HCT116 (cell line): Measurements from ENCODE around the gene FGFR3. TPM values are rescaled to one million over a fixed set of nuclear protein-coding genes. Genes with fewer than 3 reads are reported as not detected.

Experiments used
- ATAC-seq: fragments of 200-7000 bp; cut with Tn5 transposase; 2 replicates; pipeline ENCODE4 v1.9.1; 2020; ENCODE audit warnings: mild to moderate bottlenecking, moderate library complexity
- BruUV-seq: library from RNA; stranded (reverse); fragments of 400-500 nt; replicated peaks from 2 replicates; lab custom pipeline; 2021; lab: Mats Ljungman, UMichigan
- CTCF ChIA-PET: fragments of 300-600 bp; sonication (Branson Sonifier 250); formaldehyde crosslinking; loops from one replicate; lab custom pipeline; 2021; ENCODE audit warnings: antibody characterized with exemption; lab: Charles Lee
- POLR2A ChIA-PET: fragments of 300-600, 350-600 bp; sonication (Branson Sonifier 250); formaldehyde crosslinking; loops from one replicate; lab custom pipeline; 2021; ENCODE audit warnings: antibody characterized with exemption; lab: Charles Lee
- RAD21 ChIA-PET, 2 experiments: fragments of 300-600 bp; sonication (Branson Sonifier 250); formaldehyde crosslinking; loops; one replicate each; lab custom pipeline; 2023; ENCODE audit warnings: low total read pairs in 2 of 2; ENCODE audit not compliant: uncharacterized antibody in 2 of 2, unreplicated experiment in 2 of 2, low non-redundant PET in 1 of 2; lab: Charles Lee
- DNase-seq: peaks from one replicate; pipeline ENCODE4 v3.0.0-alpha.2; 2010; ENCODE audit warnings: low read depth, low spot score
- H2AFZ ChIP-seq: fragments of 200-600 bp; shearing (Covaris generic), sonication (generic); 2 replicates; pipeline ENCODE4 v1.6.1; 2017; ENCODE audit warnings: low read depth, mixed run types, mixed read lengths, antibody characterized with exemption, low read length; ENCODE audit not compliant: poor library complexity, severe bottlenecking
- H3K27ac ChIP-seq: 2 replicates; pipeline ENCODE4 v1.5.1; 2012; ENCODE audit warnings: low read depth, low read length
- H3K27me3 ChIP-seq: fragments of 200-600 bp; sonication (generic); 2 replicates; pipeline ENCODE4 v1.6.1; 2016; ENCODE audit warnings: mixed run types, low read length, mixed read lengths; ENCODE audit not compliant: insufficient read depth
- H3K36me3 ChIP-seq, 2 experiments: fragments of 200-500 bp in 1 of 2; fragments of 200-600 bp in 1 of 2; sonication (Bioruptor generic) in 1 of 2; sonication (generic) in 1 of 2; 2 replicates each; pipeline versions ENCODE4 v1.5.1 to v1.6.1; 2014 to 2016; ENCODE audit warnings: low read length in 2 of 2, inconsistent platforms in 1 of 2, mixed read lengths in 1 of 2, mixed run types in 1 of 2; ENCODE audit not compliant: insufficient read depth in 2 of 2, control insufficient read depth in 1 of 2
- H3K4me1 ChIP-seq, 2 experiments: fragments of 200-600 bp in 1 of 2; sonication (generic) in 1 of 2; 2 replicates each; pipeline versions ENCODE4 v1.5.1 to v1.6.1; 2012 to 2017; ENCODE audit warnings: low read length in 2 of 2, inconsistent platforms in 1 of 2, mild to moderate bottlenecking in 1 of 2, mixed read lengths in 1 of 2, mixed run types in 1 of 2, moderate library complexity in 1 of 2; ENCODE audit not compliant: insufficient read depth in 2 of 2, control insufficient read depth in 1 of 2
- H3K4me2 ChIP-seq: fragments of 200-600 bp; sonication (generic); 2 replicates; pipeline ENCODE4 v1.6.1; 2017; ENCODE audit warnings: mixed run types, low read length, mixed read lengths
- H3K4me3 ChIP-seq, 2 experiments: fragments of 200-600 bp in 1 of 2; sonication (generic) in 1 of 2; replicated peaks in 1 of 2; 2 replicates each; pipeline ENCODE4 v1.5.1; 2011 to 2016; ENCODE audit warnings: low read length in 2 of 2, control low read depth in 1 of 2, low read depth in 1 of 2, mild to moderate bottlenecking in 1 of 2, mixed read lengths in 1 of 2, mixed run types in 1 of 2
- H3K79me2 ChIP-seq: fragments of 200-600 bp; sonication (generic); 2 replicates; pipeline ENCODE4 v1.6.1; 2017; ENCODE audit warnings: mild to moderate bottlenecking, mixed run types, low read length, moderate library complexity, mixed read lengths; ENCODE audit not compliant: insufficient read depth
- H3K9ac ChIP-seq: fragments of 200-600 bp; sonication (generic); 2 replicates; pipeline ENCODE4 v1.6.1; 2016; ENCODE audit warnings: low read length, mixed read lengths
- H3K9me2 ChIP-seq: fragments of 200-600 bp; sonication (generic), shearing (Covaris generic); 2 replicates; pipeline ENCODE4 v1.6.1; 2017; ENCODE audit warnings: mixed run types, mild to moderate bottlenecking, moderate library complexity; ENCODE audit not compliant: insufficient read depth
- H3K9me3 ChIP-seq, 2 experiments: fragments of 200-500 bp in 1 of 2; fragments of 200-600 bp in 1 of 2; sonication (Bioruptor generic) in 1 of 2; sonication (generic) in 1 of 2; 2 replicates each; pipeline ENCODE4 v1.6.1; 2014 to 2017; ENCODE audit warnings: low read length in 2 of 2, mixed read lengths in 2 of 2, inconsistent platforms in 1 of 2, low read depth in 1 of 2, mild to moderate bottlenecking in 1 of 2, mixed run types in 1 of 2, moderate library complexity in 1 of 2; ENCODE audit not compliant: control insufficient read depth in 1 of 2, insufficient read depth in 1 of 2
- H4K20me1 ChIP-seq: fragments of 200-600 bp; sonication (generic), shearing (Covaris generic); 2 replicates; pipeline ENCODE4 v1.6.1; 2017; ENCODE audit warnings: mixed run types, mild to moderate bottlenecking, moderate library complexity; ENCODE audit not compliant: insufficient read depth
- CBX3 ChIP-seq: IDR thresholded peaks from 2 replicates; pipeline ENCODE4 v1.6.1; 2012; ENCODE audit warnings: low read depth
- POLR2AphosphoS5 ChIP-seq: IDR thresholded peaks from 2 replicates; pipeline ENCODE4 v1.6.1; 2011; ENCODE audit warnings: mild to moderate bottlenecking, low read depth, low read length, moderate library complexity
- RAD21 ChIP-seq: IDR thresholded peaks from 2 replicates; pipeline ENCODE4 v1.6.1; 2012; ENCODE audit warnings: low read depth, mild to moderate bottlenecking
- REST ChIP-seq: IDR thresholded peaks from 2 replicates; pipeline ENCODE4 v1.6.1; 2012; ENCODE audit warnings: low read depth
- SIN3A ChIP-seq: IDR thresholded peaks from 2 replicates; pipeline ENCODE4 v1.6.1; 2012; ENCODE audit warnings: low read depth
- SP1 ChIP-seq: IDR thresholded peaks from 2 replicates; pipeline ENCODE4 v1.6.1; 2012; ENCODE audit warnings: low read depth
- SRF ChIP-seq: IDR thresholded peaks from 2 replicates; pipeline ENCODE4 v1.6.1; 2012; ENCODE audit warnings: low read depth
- TCF7L2 ChIP-seq: IDR thresholded peaks from 2 replicates; pipeline ENCODE4 v1.7.0; 2011; ENCODE audit warnings: borderline replicate concordance, inconsistent platforms; ENCODE audit not compliant: insufficient read depth, insufficient read length; ENCODE audit errors: extremely low read depth
- ZBTB33 ChIP-seq: IDR thresholded peaks from 2 replicates; pipeline ENCODE4 v1.6.1; 2011; ENCODE audit warnings: mild to moderate bottlenecking, low read length, moderate library complexity; ENCODE audit not compliant: insufficient replicate concordance; ENCODE audit errors: extremely low read depth
- ZFX ChIP-seq: fragments of 450-650 bp; IDR thresholded peaks from 2 replicates; pipeline ENCODE4 v1.6.1; 2017
- intact Hi-C: fragments of 100-400 bp; cut with micrococcal nuclease; formaldehyde crosslinking; loops from 2 replicates; pipeline ENCODE4 v1.10.0; 2022
- total RNA-seq: library from RNA; stranded (reverse); gene quantifications from one replicate; pipeline ENCODE4 v1.2.1, GENCODE V29; 2021; ENCODE audit not compliant: unreplicated experiment

Gene FGFR3
- total RNA-seq, 1 experiment from 2014 or later, result 31.7 TPM

GRCh38 chr4:1855333-1856070, 62.4 kb downstream of the FGFR3 start:
- H3K4me1 ChIP-seq, result peaks cover 31 to 46% of the 10 kb centered on the region in 2 experiments
- peak overlapping the region; percentile 76 to 91 for H3K4me3 ChIP-seq
- peaks cover 11% of the 10 kb centered on the region; the same call in 1 of the 2 replicates for H4K20me1 ChIP-seq
- BruUV-seq, result no TSS peak
- peak; percentile 97 for TF ChIP-seq ZFX
- no peak for TF ChIP-seq CBX3
- TF ChIP-seq RAD21, result no peak
- ATAC-seq, result peak; percentile 35
- no peaks in the 10 kb centered on the region for H3K27me3 ChIP-seq
- H3K27ac ChIP-seq, result peak overlapping the region; percentile 96
- ChIA-PET RAD21 (no interaction called here), CTCF (no interaction called here), POLR2A (interaction anchor here (0.6 to 1.8 kb wide), 2 partner anchors 14 to 54 kb away, joined by 3 to 4 read pairs; no protein-coding TSS in a partner anchor)
- no peak overlapping the region for H2AFZ ChIP-seq
- H3K36me3 ChIP-seq, result peaks cover 0 to 15% of the 10 kb centered on the region in 2 experiments; a peak in 1 of 4 replicates
- H3K4me2 ChIP-seq, result peak overlapping the region; percentile 94
- H3K9ac ChIP-seq, result peak overlapping the region; percentile 94
- H3K9me2 ChIP-seq, result no peaks in the 10 kb centered on the region
- intact Hi-C loops, result no loop called here
- no peaks in the 10 kb centered on the region for H3K9me3 ChIP-seq
- peaks cover 70% of the 10 kb centered on the region for H3K79me2 ChIP-seq
- no peak for DNase-seq

- peak within 1 kb of the TSS; percentile 76 to 91 for H3K4me3 ChIP-seq
- H2AFZ ChIP-seq, result no peak within 1 kb of the TSS
- no peaks in the 10 kb centered on the region for H3K9me2 ChIP-seq
- peak within 1 kb of the TSS; percentile 96 for H3K27ac ChIP-seq
- no peaks in the 10 kb centered on the region for H3K27me3 ChIP-seq
- ChIA-PET CTCF (interaction anchor here (0.6 to 1.6 kb wide), 2 partner anchors 12 to 89 kb away, joined by 3 read pairs; no protein-coding TSS in a partner anchor), RAD21 (no interaction called here), POLR2A (interaction anchor here (0.6 to 1.8 kb wide), 2 partner anchors 14 to 53 kb away, joined by 3 to 4 read pairs; no protein-coding TSS in a partner anchor)
- ATAC-seq (peak; percentile 92), DNase-seq (peak; percentile 85)
- intact Hi-C loops, result no loop called here
- peak within 1 kb of the TSS; percentile 94 for H3K9ac ChIP-seq
- H3K4me2 ChIP-seq, result peak within 1 kb of the TSS; percentile 94
- H4K20me1 ChIP-seq, result peaks cover 11% of the 10 kb centered on the region; the same call in 1 of the 2 replicates
- H3K79me2 ChIP-seq, result peaks cover 62% of the 10 kb centered on the region
- peaks cover 0 to 9% of the 10 kb centered on the region in 2 experiments; a peak in 1 of 4 replicates for H3K36me3 ChIP-seq
- BruUV-seq, result TSS peak; percentile 57
- H3K9me3 ChIP-seq, result no peaks in the 10 kb centered on the region
- peaks cover 29 to 42% of the 10 kb centered on the region in 2 experiments for H3K4me1 ChIP-seq
- TF ChIP-seq REST (no peak), TCF7L2 (peak; percentile 44), ZFX (peak; percentile 86), RAD21 (no peak), POLR2AphosphoS5 (peak; percentile 90), SIN3A (no peak), SP1 (no peak), SRF (no peak), ZBTB33 (no peak)
Measured at GRCh38 chr4:1856071-1856942, 63.2 kb downstream of the FGFR3 start, which contains the start of gene LETM1. LETM1 (minus strand) TSS chr4:1856156; CDS start chr4:1855950, 206 bp downstream.
